Aorta (tissue), 5 donors: Measurements from ENCODE around the gene OR51G1. TPM values are rescaled to one million over a fixed set of nuclear protein-coding genes. Genes with fewer than 3 reads are reported as not detected.
"Not testable (repeated sequence)": the region's sequence is repeated elsewhere in the genome, so short reads cannot be mapped to it uniquely, and the experiment has no call there.

Source experiments
- ATAC-seq: fragments of 200-7000 bp; cut with Tn5 transposase; one replicate; pipeline ENCODE4 v1.9.1; 2022; ENCODE audit warnings: moderate library complexity; ENCODE audit not compliant: low FRiP score
- DNase-seq, 2 donors: peaks; one replicate each; pipeline ENCODE4 v3.0.0-alpha.2; 2020
- H3K27ac ChIP-seq, 2 donors: one replicate each; pipeline ENCODE4 v1.5.1; 2013; ENCODE audit warnings: low read length in 2 of 2, mild to moderate bottlenecking in 2 of 2, moderate library complexity in 2 of 2, control low read depth in 1 of 2, inconsistent platforms in 1 of 2, low read depth in 1 of 2
- H3K27me3 ChIP-seq, 2 donors: one replicate each; pipeline ENCODE4 v1.6.1; 2013; ENCODE audit warnings: control low read depth in 1 of 2, low read length in 1 of 2, mild to moderate bottlenecking in 1 of 2, moderate library complexity in 1 of 2; ENCODE audit not compliant: insufficient read depth in 2 of 2, control insufficient read depth in 1 of 2
- H3K36me3 ChIP-seq, 2 donors: one replicate each; pipeline ENCODE4 v1.6.1; 2013; ENCODE audit warnings: control low read depth in 1 of 2, low read length in 1 of 2, mild to moderate bottlenecking in 1 of 2; ENCODE audit not compliant: insufficient read depth in 2 of 2, control insufficient read depth in 1 of 2
- H3K4me1 ChIP-seq, 2 donors: one replicate each; pipeline ENCODE4 v1.6.1; 2013; ENCODE audit warnings: low read length in 2 of 2, control low read depth in 1 of 2, mild to moderate bottlenecking in 1 of 2, moderate library complexity in 1 of 2; ENCODE audit not compliant: insufficient read depth in 2 of 2, control insufficient read depth in 1 of 2
- H3K4me3 ChIP-seq, 2 donors: one replicate each; pipeline ENCODE4 v1.5.1; 2013; ENCODE audit warnings: low read length in 2 of 2, control low read depth in 1 of 2, mild to moderate bottlenecking in 1 of 2
- H3K9me3 ChIP-seq: one replicate; pipeline ENCODE4 v1.6.1; 2013; ENCODE audit warnings: mild to moderate bottlenecking, low read length; ENCODE audit not compliant: control insufficient read depth
- WGBS, 2 donors: extraction: QIAGEN DNeasy Blood & Tissue Kit; methylation state at CpG; one replicate each; pipeline ENCODE4 v1.1.7; 2013; 5-methylcytosine and 5-hydroxymethylcytosine counted together
- intact Hi-C, 2 donors: fragments of 100-400 bp; cut with DNase I; formaldehyde crosslinking; loops; one replicate each; pipeline versions ENCODE4 v1.14.2 to v1.15.0; 2022
- long read RNA-seq, 2 donors: library from polyadenylated mRNA; unstranded; transcript quantifications; one replicate each; pipeline ENCODE4 v2.0.0, GENCODE V29; 2020 to 2021
- polyA plus RNA-seq, 2 donors: library from polyadenylated mRNA; stranded (reverse); fragments of 200-250 nt; gene quantifications; one replicate each; pipeline ENCODE4 v1.2.3, GENCODE V29; 2013
- total RNA-seq, 2 donors: library from RNA; stranded (reverse); fragmentation: NEBNext Ultra II Directional; extraction: Animal tissue kit (Norgen Biotek cat#: 25700); gene quantifications; one replicate each; pipeline ENCODE4 v1.2.1, GENCODE V29; 2021
- donor health status: healthy with polysubstance abuse.
- donor health status: Bipolar disorder and iron deficiency.
- donor health status: DM: no; HTN: no; CAD: no.
- donor health status: DM: no; HTN: no; CAD: no.
- donor health status: DM: yes; HTN: yes; CAD: no.

The OR51G1 gene
- total RNA-seq (not detected), polyA plus RNA-seq (not detected)
- long read RNA-seq, donor 1 = 0 reads
- long read RNA-seq, donor 2 = 0 reads

GRCh38 chr11:4924239-4924638, at the start of gene OR51G1:
Gene OR51G1 (minus strand): TSS chr11:4924339. CDS start chr11:4924339, 0 bp downstream.
- ATAC-seq = no peak
- no peak for DNase-seq
- Histone ChIP-seq H3K4me1 (no peaks in the 10 kb centered on the region), H3K27ac (no peak within 1 kb of the TSS), H3K4me3 (no peak within 1 kb of the TSS), H3K9me3 (no peaks in the 10 kb centered on the region), H3K27me3 (no peaks in the 10 kb centered on the region), H3K36me3 (no peaks in the 10 kb centered on the region)
- intact Hi-C loops = no loop called here
- WGBS, 2 donors = 76 to 77% methylated on average over 1 of the region's 1 CpG

DNA sequence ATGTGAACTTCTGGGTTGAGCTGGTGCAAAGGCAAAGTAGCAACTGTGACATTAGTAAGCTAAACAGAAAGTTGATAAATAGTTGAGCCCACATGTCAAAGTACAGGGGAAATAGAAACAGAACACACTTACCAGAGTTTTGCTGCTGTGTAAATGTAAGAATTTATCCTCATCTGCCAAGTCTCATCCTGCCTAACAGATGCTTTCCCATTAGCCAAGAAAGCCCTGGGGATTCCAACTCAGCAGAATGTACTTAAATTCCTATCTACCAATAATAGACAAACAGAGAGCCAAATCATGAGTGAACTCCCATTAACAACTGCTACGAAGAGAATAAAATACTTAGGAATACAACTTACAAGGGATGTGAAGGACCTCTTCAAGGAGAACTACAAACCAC, 38.7 kb upstream of the OR51G1 start:
- DNase-seq (no peak), ATAC-seq (no peak)
- 26 to 44% methylated on average over 1 of the region's 1 CpG for WGBS, 2 donors
- H3K27me3 ChIP-seq = peaks cover 0 to 1% of the 10 kb centered on the region in 2 donors
- no peak overlapping the region for H3K27ac ChIP-seq
- no peaks in the 10 kb centered on the region for H3K36me3 ChIP-seq
- no peaks in the 10 kb centered on the region for H3K9me3 ChIP-seq
- no peak overlapping the region for H3K4me3 ChIP-seq
- intact Hi-C loops = no loop called here
- no peaks in the 10 kb centered on the region for H3K4me1 ChIP-seq

GRCh38 chr11:4960877-4961276, 36.7 kb upstream of the OR51G1 start:
- Histone ChIP-seq H3K4me1 (no peaks in the 10 kb centered on the region), H3K27ac (no peak overlapping the region), H3K27me3 (peaks cover 0 to 1% of the 10 kb centered on the region in 2 donors), H3K9me3 (no peaks in the 10 kb centered on the region), H3K36me3 (no peaks in the 10 kb centered on the region), H3K4me3 (no peak overlapping the region)
- intact Hi-C loops = no loop called here
- DNase-seq (no peak), ATAC-seq (no peak)
- WGBS, 2 donors = 77 to 85% methylated on average over 3 of the region's 3 CpGs

GRCh38 chr11:4957396-4957795, 33.3 kb upstream of the OR51G1 start:
- WGBS, 2 donors = 79 to 82% methylated on average over 4 of the region's 4 CpGs
- H3K27ac ChIP-seq = no peak overlapping the region
- intact Hi-C loops = no loop called here
- DNase-seq (no peak), ATAC-seq (no peak)
- no peaks in the 10 kb centered on the region for H3K36me3 ChIP-seq
- no peak overlapping the region for H3K4me3 ChIP-seq
- peaks cover 0 to 1% of the 10 kb centered on the region in 2 donors for H3K27me3 ChIP-seq
- no peaks in the 10 kb centered on the region for H3K9me3 ChIP-seq
- H3K4me1 ChIP-seq = no peaks in the 10 kb centered on the region

- ATAC-seq, H3K36me3 ChIP-seq, H3K27ac ChIP-seq, H3K27me3 ChIP-seq, intact Hi-C loops, DNase-seq, H3K4me3 ChIP-seq, H3K4me1 ChIP-seq, H3K9me3 ChIP-seq: not testable (repeated sequence)
- WGBS, 2 donors = 61 to 67% methylated on average over 2 of the region's 2 CpGs
Measured at GRCh38 chr11:4955613-4956012, 31.5 kb upstream of the OR51G1 start, which contains the start of gene OR51A2. Gene OR51A2 (minus strand): TSS chr11:4955713. CDS start chr11:4955713, 0 bp downstream.

DNA sequence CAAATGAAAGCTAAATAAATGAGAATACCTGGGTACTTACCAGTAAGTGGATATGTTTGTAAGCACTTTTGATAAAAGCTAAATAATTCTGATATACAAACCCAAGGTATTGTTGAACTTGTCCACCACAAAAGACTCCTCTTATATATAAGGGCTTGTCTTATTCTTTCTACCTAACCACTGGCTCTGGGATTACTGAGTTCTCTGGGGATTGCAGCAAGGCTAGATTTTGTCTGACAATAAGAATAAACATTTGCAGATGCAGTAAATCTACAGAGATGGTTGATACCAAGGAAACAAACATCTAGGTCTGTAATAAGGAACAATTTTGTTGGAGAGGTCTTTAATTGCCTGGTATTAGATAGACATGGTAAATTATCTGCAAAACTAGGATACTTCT, 23.4 kb upstream of the OR51G1 start, which contains the start of gene OR51A4:
OR51A4 (minus strand) TSS at position 101 of the 400 bp plus-strand sequence. CDS start 505 bp downstream, outside the sequence.
- no peak within 1 kb of the TSS for H3K27ac ChIP-seq
- no peaks in the 10 kb centered on the region for H3K9me3 ChIP-seq
- no peaks in the 10 kb centered on the region for H3K36me3 ChIP-seq
- ATAC-seq (no peak), DNase-seq (no peak)
- no peaks in the 10 kb centered on the region for H3K27me3 ChIP-seq
- no peaks in the 10 kb centered on the region for H3K4me1 ChIP-seq
- no peak within 1 kb of the TSS for H3K4me3 ChIP-seq
- intact Hi-C loops = no loop called here

- Histone ChIP-seq H3K9me3 (peaks cover 2% of the 10 kb centered on the region), H3K36me3 (no peaks in the 10 kb centered on the region), H3K27ac (no peak overlapping the region), H3K27me3 (peaks cover 0 to 3% of the 10 kb centered on the region in 2 donors), H3K4me3 (no peak overlapping the region), H3K4me1 (no peaks in the 10 kb centered on the region)
- whole genome bisulfite sequencing, 2 donors = 73 to 76% methylated on average over 3 of the region's 3 CpGs
- intact Hi-C loops = no loop called here
- no peak for ATAC-seq
- no peak for DNase-seq
Measured at GRCh38 chr11:4936745-4937144, 12.6 kb upstream of the OR51G1 start.

DNA sequence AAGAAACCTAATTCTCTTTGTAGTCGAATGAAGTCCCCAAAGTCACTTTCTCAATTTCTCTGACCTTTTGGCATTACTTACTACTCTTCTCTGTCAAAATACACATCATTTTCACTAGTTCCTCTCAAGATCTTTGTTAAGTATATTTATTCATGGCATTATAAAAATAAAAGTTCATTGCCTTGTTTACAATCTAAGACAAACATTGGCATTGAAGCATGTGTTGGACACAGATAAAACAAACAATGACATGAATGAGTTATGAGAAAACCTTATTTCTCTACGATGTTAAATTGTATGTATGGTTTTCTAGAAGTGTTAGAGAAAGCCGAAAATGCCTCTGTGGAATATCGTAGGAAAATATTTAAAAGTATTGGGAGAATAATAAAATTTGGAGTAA, 8.6 kb upstream of the OR51G1 start:
- Histone ChIP-seq H3K4me1 (no peaks in the 10 kb centered on the region), H3K27me3 (peaks cover 0 to 3% of the 10 kb centered on the region in 2 donors), H3K9me3 (peaks cover 2% of the 10 kb centered on the region), H3K4me3 (no peak overlapping the region), H3K27ac (no peak overlapping the region), H3K36me3 (no peaks in the 10 kb centered on the region)
- DNase-seq = no peak
- intact Hi-C loops = no loop called here
- no peak for ATAC-seq
- 47 to 69% methylated on average over 4 of the region's 4 CpGs for WGBS, 2 donors

DNA sequence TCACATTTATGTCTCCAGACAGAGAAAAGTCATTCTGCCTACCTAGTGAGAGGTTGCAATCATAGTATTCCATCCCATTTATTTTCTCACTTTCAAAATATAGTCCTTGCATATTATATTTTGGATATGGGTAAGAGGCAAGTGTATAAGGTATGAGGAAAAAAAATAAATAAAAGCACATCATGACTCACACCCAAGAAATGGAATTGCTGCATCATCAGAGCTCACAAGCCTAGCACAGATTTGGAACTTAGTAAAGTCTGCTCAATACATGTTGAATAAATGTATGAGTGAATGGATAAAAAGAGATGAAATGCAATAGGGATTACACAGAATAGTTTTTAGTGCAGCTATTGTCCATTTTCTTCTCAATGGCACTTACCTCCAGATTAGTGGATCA, 2.5 kb upstream of the OR51G1 start:
- H3K27me3 ChIP-seq = no peaks in the 10 kb centered on the region
- intact Hi-C loops = no loop called here
- ATAC-seq (no peak), DNase-seq (no peak)
- no peaks in the 10 kb centered on the region for H3K36me3 ChIP-seq
- H3K4me1 ChIP-seq = no peaks in the 10 kb centered on the region
- no peaks in the 10 kb centered on the region for H3K9me3 ChIP-seq
- no peak overlapping the region for H3K27ac ChIP-seq
- no peak overlapping the region for H3K4me3 ChIP-seq
